Inferior parietal cortex (tissue), 1 donor: ENCODE results near the gene SLC9A3.
"Not testable (repeated sequence)": the region's sequence is repeated elsewhere in the genome, so short reads cannot be mapped to it uniquely, and the experiment has no call there.

ENCODE experiments used
- DNase-seq: peaks from one replicate; pipeline ENCODE4 v3.0.0-alpha.2; 2016; ENCODE audit errors: extremely low spot score

Gene SLC9A3

GRCh38 chr5:489689-490080 is 34.6 kb downstream of the SLC9A3 start:
- DNase-seq = no peak

- DNase-seq = no peak
Observed at GRCh38 chr5:488744-489688, 35.2 kb downstream of the SLC9A3 start.

DNA sequence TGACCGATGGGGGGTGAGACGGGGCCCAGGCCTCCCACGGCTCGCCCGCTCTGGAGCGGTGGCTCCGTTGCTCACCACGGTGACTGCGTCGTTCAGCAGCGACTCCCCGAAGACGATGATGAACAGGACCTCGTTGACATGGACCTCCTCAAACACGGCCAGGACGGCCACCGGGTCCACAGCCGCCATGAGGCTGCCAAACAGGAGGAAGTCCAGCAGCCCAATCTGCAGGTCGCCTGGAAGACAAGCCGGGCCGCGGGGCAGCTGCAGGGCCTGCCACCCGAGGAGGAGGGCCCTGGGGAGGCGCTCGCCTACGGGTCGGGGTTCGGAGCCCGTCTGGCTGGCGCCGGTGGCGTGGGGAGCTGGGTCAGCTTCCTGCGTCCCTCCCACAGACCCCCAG is 36.0 kb downstream of the SLC9A3 start:
- no peak for DNase-seq

GRCh38 chr5:486597-486996 is 37.7 kb downstream of the SLC9A3 start:
- DNase-seq = not testable (repeated sequence)

DNA sequence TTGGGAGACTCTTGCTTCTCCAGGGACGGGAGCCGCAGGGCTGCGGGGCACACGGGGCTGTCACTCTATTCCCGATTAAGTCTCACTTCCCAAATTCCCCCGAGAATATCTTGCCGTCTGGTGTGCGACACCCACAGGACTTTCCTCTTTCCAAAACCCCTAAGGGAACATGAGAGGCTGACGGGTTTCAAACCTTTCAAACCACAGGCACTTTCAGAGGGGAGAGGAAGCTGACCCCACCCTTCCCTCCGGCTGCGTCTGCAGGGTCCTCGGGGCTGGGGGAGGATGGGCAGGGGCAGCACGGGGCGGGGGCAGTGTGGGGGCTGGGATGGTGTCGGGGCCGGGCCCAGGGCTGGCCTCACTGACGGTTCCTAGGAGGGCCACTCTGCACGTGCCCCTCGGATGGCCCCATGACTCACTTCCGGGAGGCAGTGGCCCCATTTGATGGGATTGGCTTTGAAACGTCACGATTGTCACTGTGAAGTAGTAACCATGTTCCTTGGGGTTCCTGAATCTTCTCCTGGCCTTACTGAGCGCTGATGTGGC is 38.2 kb downstream of the SLC9A3 start:
- no peak for DNase-seq

DNA sequence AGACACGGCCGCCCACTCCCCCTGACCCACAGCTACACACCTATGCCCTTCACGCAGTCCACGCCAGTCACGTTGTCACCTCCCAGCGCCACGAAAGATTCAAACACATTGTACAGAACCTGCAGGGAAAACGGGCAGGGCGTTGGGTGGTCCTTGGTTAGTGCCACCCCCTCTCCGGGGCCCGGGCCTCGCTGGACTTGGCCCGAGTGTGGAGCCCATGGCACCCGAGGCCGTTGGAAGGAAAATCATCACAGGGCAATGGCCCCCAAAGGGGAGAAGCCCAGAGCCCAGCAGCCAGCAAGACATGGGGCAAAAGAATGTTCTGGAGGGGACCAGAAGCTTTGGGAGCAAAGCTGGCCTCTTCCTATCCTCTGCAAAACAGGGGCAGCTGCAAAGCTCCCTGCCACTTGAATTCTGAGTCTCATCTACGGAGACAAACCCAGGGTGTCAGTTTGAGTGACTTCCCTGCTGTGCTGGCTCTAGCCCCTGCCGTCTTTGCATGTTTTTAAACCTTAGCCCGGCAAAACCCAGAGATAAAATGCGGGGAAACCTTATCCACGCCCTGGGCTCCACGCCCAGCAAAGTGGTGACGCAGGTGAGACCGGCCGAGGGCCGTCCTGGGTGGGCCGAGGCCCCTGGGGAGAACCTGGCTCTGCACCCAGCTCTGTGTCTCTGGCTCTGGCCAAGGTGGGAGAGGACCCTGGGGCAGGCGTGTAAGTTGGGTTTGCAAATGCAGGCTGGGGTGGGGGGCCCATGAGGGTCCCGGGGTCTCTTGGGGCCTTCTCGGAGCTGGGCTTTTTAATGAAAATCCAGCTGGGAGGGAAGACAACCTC is 38.9 kb downstream of the SLC9A3 start:
- DNase-seq = no peak

DNA sequence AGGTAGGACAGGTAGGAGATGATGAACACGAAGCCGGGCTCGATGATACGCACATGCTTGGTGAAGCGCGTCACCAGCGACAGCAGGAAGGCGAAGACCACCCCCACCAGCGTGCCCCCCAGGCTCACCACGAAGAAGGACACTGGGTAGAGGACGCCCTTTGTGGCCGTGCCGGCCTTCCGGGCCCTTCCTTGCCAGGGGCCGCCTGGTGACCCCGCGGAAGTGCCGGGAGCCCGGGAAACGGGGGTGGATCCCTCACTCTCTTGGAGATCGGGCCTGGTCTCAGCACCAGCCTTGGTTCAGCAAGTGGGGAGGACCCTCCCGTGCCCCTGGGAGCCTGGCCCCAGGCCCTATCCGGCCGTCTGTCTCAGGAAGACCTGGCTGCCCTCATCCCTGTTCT is 39.7 kb downstream of the SLC9A3 start:
- no peak for DNase-seq

DNA sequence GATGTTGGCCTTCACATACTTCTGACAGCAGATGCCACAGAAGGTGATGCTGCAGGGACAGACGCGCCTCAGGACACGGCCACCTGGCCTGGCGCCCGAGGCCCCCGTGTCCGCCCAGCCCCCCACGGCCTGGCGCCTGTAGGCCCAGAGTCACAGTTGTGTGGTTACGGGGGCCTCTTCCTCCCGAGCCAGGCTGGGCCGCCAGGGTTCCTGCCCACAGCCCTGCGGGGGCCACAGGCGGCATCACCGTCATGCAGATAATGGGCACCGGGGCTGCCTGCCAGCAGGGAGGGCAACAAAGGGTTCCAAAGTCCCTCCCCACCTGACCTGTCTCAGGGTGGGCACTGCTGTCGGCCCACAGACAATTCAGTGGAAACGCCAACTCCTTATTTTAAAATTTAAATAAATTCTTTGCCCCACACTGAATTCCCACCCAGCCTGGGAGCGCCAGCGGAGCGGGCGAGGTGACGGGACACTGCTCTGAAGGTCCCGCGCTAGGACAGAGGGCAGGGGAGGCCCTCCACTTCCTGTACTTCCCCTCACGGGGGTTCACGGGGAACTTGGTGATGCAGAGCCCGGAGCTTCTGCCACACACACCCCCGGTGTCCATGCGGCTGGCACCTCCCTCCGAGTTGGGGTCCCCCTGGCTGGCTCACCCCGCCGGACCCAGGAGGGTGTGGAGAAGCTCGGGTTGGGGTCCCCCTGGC is 40.7 kb downstream of the SLC9A3 start:
- no peak for DNase-seq

GRCh38 chr5:483011-483410 is 41.2 kb downstream of the SLC9A3 start:
- no peak for DNase-seq

- DNase-seq = no peak
Observed at GRCh38 chr5:482506-482905, 41.7 kb downstream of the SLC9A3 start.

DNA sequence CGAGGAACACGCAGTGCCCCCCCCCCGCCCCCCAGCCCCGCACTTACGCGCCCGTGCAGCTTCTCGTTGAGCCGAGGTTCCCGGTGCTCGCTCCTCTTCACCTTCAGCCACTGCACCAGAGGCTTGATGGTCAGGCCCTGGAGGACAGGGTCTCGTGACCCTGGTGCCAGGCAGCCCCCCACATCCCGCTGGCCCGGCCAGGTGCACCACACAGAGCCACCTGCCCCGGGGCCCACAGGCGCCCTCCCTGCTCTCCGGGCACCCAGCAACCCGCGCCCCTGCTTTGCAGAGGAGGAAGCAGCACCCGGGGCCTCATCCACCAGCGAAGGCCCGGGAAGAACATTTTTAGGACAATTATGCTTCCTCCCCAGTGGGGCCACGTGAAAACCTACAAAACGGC is 42.2 kb downstream of the SLC9A3 start:
- no peak for DNase-seq

- no peak for DNase-seq
Observed at GRCh38 chr5:481347-481746, 42.9 kb downstream of the SLC9A3 start.

DNA sequence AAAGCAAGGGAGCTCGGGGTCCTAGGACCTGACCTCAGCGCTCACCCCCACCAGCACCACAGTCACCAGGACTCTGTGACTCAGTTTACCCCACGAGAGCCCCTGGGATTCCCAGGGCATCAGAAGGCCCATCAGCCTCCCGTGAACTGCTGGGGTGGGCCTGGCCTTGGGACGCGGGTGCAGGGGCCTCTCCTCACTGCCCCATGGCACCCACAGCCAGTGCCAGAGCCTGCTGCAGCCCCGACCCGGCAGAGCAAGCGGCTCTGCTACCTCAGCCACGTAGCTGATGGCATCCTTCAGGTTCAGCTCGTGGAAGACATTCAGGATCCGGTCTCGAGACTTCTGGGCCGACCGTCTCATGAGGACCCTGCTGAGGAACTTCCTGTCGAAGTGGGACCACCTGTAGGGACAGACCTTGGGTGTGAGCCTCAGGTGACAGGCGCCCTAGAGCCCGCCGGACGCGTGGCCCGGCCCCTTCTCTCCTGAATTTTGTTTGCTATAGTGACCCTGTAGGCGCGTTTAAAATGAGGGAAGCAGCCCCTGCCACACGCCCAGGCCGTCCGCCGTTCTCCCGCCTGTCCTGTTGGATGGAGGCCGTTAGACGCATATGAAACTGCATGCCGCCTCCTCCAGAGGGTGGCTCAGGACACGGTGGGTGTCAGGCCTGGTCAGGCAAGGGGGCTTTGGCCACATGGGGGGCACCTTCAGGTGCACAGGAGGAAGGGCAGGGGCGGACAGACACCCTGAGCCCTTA is 44.5 kb downstream of the SLC9A3 start:
- DNase-seq = no peak

DNA sequence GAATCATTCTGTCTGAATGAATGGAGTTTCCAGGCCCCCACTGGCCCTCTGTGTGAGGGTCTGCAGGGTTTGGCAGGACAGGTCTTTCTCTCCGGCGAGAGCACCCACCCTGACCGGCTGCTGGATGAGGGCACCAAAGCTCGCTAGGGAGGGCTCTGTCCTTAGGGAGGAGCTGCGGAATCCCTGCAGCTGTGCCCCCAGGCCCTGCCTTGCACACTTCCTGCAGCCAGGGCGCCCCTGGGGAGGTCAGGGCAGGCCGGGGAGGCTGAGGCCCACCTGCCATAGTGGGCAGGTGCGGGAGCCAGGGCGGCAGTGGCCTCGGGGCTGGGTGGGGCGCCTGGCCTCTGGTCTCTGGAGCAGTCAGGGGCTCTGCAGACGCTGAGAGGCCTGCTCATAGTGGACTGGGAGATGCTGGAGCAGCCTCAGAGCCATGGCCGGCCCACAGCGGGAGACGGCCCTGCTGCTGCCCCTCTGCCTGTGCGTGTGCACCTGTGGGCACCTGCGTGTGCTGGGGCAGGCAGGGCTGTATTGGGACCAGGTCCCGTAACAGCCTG is 45.2 kb downstream of the SLC9A3 start:
- no peak for DNase-seq

GRCh38 chr5:478369-478981 is 45.8 kb downstream of the SLC9A3 start:
- no peak for DNase-seq

DNA sequence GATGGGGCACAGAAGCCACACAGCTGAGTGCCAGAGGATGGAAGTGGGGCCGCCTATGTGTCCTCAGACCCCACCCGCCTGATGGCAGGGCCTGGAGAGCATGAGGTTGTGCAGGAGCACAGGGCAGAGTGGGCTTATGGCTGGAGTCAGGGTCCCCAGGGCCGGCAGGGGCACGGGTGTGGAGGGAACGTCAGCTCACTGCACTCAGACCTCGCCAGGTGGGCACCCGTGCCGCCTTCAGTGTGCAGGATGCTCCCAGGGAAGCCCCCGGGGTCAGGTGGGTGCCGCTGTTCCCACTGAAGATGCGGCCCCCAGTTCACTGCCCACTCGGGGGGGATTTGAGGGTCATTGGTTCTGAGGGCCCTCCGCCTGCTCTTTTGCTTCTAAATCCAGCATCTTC is 46.4 kb downstream of the SLC9A3 start:
- DNase-seq = no peak

- DNase-seq = no peak
Observed at GRCh38 chr5:477247-477646, 47.0 kb downstream of the SLC9A3 start.

DNA sequence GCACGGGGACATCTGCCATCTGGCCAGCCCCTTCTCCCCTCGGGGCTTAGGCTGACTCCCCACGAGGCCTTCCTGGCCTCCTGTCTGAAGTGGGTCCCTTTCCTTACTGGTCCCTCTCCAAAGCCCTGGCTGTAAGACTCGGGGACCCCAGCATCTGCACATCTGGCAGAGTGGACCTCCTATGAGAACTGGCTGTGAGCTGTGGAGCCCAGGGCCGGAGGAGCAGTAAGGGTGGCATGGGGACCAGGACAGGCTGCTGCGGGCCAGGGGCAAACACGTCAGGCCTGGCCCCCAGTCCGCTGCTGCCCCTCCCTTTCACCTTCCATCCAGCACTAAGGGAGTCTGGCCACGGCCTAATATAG is 47.5 kb downstream of the SLC9A3 start:
- no peak for DNase-seq

GRCh38 chr5:476102-476813 is 48.0 kb downstream of the SLC9A3 start:
- DNase-seq = no peak

- no peak for DNase-seq
Observed at GRCh38 chr5:475704-476101, 48.5 kb downstream of the SLC9A3 start.
